B cell (primary cell): Measurements from ENCODE around the gene TCEAL3. TPM values are rescaled to one million over a fixed set of nuclear protein-coding genes. Genes with fewer than 3 reads are reported as not detected.
"Not testable (repeated sequence)": the region's sequence is repeated elsewhere in the genome, so short reads cannot be mapped to it uniquely, and the experiment has no call there.

Experiments used
- ATAC-seq: fragments of 200-7000 bp; cut with Tn5 transposase; one replicate; pipeline ENCODE4 v1.10.0; 2021; ENCODE audit warnings: low read depth, mild to moderate bottlenecking, moderate number of reproducible peaks, moderate library complexity
- CTCF ChIA-PET: fragments of 350-600 bp; sonication (Branson Sonifier 250); formaldehyde crosslinking; loops from one replicate; lab custom pipeline; 2021; ENCODE audit warnings: antibody characterized with exemption, inconsistent platforms; lab: Charles Lee
- POLR2A ChIA-PET: fragments of 350-600 bp; sonication (Branson Sonifier 250); formaldehyde crosslinking; loops from one replicate; lab custom pipeline; 2021; ENCODE audit warnings: antibody characterized with exemption; lab: Charles Lee
- DNase-seq: peaks from one replicate; pipeline ENCODE4 v3.0.0; 2013
- H2AFZ ChIP-seq: 2 replicates; pipeline ENCODE4 v1.6.1; 2012; ENCODE audit warnings: mild to moderate bottlenecking, low read depth, low read length; ENCODE audit not compliant: insufficient read depth, poor library complexity, severe bottlenecking
- H3K27ac ChIP-seq, 2 donors: 1 replicate in 1 of 2; 2 replicates in 1 of 2; pipeline ENCODE4 v1.5.1; 2012 to 2013; ENCODE audit warnings: low read length in 2 of 2, mild to moderate bottlenecking in 2 of 2, moderate library complexity in 1 of 2
- H3K27me3 ChIP-seq, 4 experiments: fragments of 200-600 bp in 1 of 4; sonication (generic) in 1 of 4; replicated peaks in 1 of 4; 1 replicate in 2 of 4; 2 replicates in 2 of 4; pipeline versions ENCODE4 v1.6.1 to v1.7.0; 2013 to 2016; ENCODE audit warnings: low read length in 3 of 4, mild to moderate bottlenecking in 2 of 4, mixed read lengths in 1 of 4, moderate library complexity in 1 of 4; ENCODE audit not compliant: insufficient read depth in 4 of 4, control insufficient read depth in 3 of 4; ENCODE audit errors: control extremely low read depth in 1 of 4
- H3K36me3 ChIP-seq, 2 experiments: replicated peaks in 1 of 2; 1 replicate in 1 of 2; 2 replicates in 1 of 2; pipeline versions ENCODE4 v1.6.1 to v1.7.1; 2013; ENCODE audit warnings: low read length in 1 of 2; ENCODE audit not compliant: insufficient read depth in 2 of 2, control insufficient read depth in 1 of 2; ENCODE audit errors: control extremely low read depth in 1 of 2, extremely low read depth in 1 of 2
- H3K4me1 ChIP-seq, 2 donors: fragments of 200-600 bp in 1 of 2; sonication (generic) in 1 of 2; 1 replicate in 1 of 2; 2 replicates in 1 of 2; pipeline versions ENCODE4 v1.5.1 to v1.6.1; 2013 to 2017; ENCODE audit warnings: low read length in 2 of 2; ENCODE audit not compliant: control insufficient read depth in 2 of 2, insufficient read depth in 2 of 2
- H3K4me2 ChIP-seq: replicated peaks from 2 replicates; pipeline ENCODE3; 2012; ENCODE audit warnings: mild to moderate bottlenecking, low read depth, low read length; ENCODE audit not compliant: poor library complexity, severe bottlenecking
- H3K4me3 ChIP-seq, 5 experiments: fragments of 200-600 bp in 1 of 5; sonication (generic) in 1 of 5; 1 replicate in 3 of 5; 2 replicates in 2 of 5; pipeline versions ENCODE4 v1.5.1 to v1.7.0; 2011 to 2016; ENCODE audit warnings: low read length in 4 of 5, mild to moderate bottlenecking in 4 of 5, low read depth in 2 of 5, control low read depth in 1 of 5, moderate library complexity in 1 of 5; ENCODE audit not compliant: insufficient read depth in 1 of 5; ENCODE audit errors: control extremely low read depth in 1 of 5, extremely low read depth in 1 of 5
- H3K79me2 ChIP-seq: fragments of 200-600 bp; sonication (generic); one replicate; pipeline ENCODE4 v1.6.0; 2016; ENCODE audit warnings: low read length; ENCODE audit not compliant: control insufficient read depth, insufficient read depth
- H3K9ac ChIP-seq: fragments of 200-600 bp; sonication (generic); 2 replicates; pipeline ENCODE4 v1.6.1; 2017; ENCODE audit warnings: mild to moderate bottlenecking, low read length, moderate library complexity
- H3K9me3 ChIP-seq, 3 donors: one replicate each; pipeline versions ENCODE4 v1.6.1 to v1.7.1; 2013; ENCODE audit warnings: low read length in 2 of 3; ENCODE audit not compliant: control insufficient read depth in 2 of 3, insufficient read depth in 1 of 3; ENCODE audit errors: control extremely low read depth in 1 of 3
- H4K20me1 ChIP-seq: 2 replicates; pipeline ENCODE4 v1.6.0; 2012; ENCODE audit warnings: mild to moderate bottlenecking, low read length; ENCODE audit not compliant: insufficient read depth, control insufficient read depth, poor library complexity, severe bottlenecking
- H3K27ac Mint-ChIP-seq: one replicate; pipeline ENCODE4 v1.8.0; 2021; ENCODE audit warnings: mixed read lengths
- H3K27me3 Mint-ChIP-seq: one replicate; pipeline ENCODE4 v1.8.0; 2021; ENCODE audit warnings: mixed read lengths
- H3K4me1 Mint-ChIP-seq: one replicate; pipeline ENCODE4 v1.8.0; 2021; ENCODE audit warnings: mixed read lengths
- H3K4me3 Mint-ChIP-seq: one replicate; pipeline ENCODE4 v1.8.0; 2021; ENCODE audit warnings: mixed read lengths
- H3K9me3 Mint-ChIP-seq: one replicate; pipeline ENCODE4 v1.8.0; 2022; ENCODE audit warnings: mixed read lengths; ENCODE audit not compliant: insufficient read depth
- EZH2 ChIP-seq: IDR thresholded peaks from 2 replicates; pipeline ENCODE4 v1.6.1; 2012; ENCODE audit warnings: borderline replicate concordance, low read depth, mild to moderate bottlenecking, moderate library complexity, low read length; ENCODE audit not compliant: insufficient read depth, poor library complexity, severe bottlenecking
- WGBS: methylation state at CpG from one replicate; pipeline ENCODE4 v1.1.5; 2013; ENCODE audit warnings: missing lambda C conversion rate; ENCODE audit not compliant: insufficient coverage; 5-methylcytosine and 5-hydroxymethylcytosine counted together
- intact Hi-C: fragments of 100-400 bp; cut with micrococcal nuclease; formaldehyde crosslinking; loops from one replicate; pipeline ENCODE4 v1.10.0; 2022
- polyA plus RNA-seq: library from polyadenylated mRNA; depleted of rRNA; stranded (reverse); fragments of >200 nt; gene quantifications from 2 replicates; pipeline ENCODE4 v1.2.3, GENCODE V29; 2012
- total RNA-seq, 2 donors: library from RNA; stranded (reverse); fragments of 120-200 nt in 1 of 2; gene quantifications; 1 replicate in 1 of 2; 2 replicates in 1 of 2; pipeline versions ENCODE4 v1.2.3 to v1.2.4, GENCODE V29; 2013 to 2022
- TF ChIP-seq, protein P1 (sequence below): fragments of 200-600 bp; IDR thresholded peaks from one replicate; pipeline ENCODE4 v1.8.0; 2022; ENCODE audit warnings: antibody characterized with exemption, mild to moderate bottlenecking

Gene TCEAL3
- total and polyA plus RNA-seq, 2 donors (not counting 1 experiment from before 2014, with no cell fraction given), result 1.3 to 6.7 TPM

DNA sequence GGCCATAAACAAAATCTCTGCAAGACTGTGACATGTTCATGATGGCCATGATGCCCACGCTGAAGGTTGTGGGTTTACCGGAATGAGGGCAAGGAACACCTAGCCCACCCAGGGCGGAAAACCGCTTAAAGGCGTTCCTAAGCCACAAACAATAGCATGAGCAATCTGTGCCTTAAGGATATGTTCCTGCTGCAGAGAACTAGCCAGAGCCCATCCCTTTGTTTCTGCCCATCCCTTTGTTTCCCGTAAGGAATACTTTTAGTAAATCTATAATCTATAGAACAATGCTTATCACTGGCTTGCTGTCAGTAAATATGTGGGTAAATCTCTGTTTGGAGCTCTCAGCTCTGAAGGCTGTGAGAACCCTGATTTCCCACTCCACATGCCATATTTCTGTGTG lies 12.6 kb upstream of the TCEAL3 start:
- CTCF ChIA-PET, POLR2A ChIA-PET, H3K4me3 Mint-ChIP-seq: not testable (repeated sequence)

GRCh38 chrX:103608306-103608963 lies 672 bp downstream of the TCEAL3 start:
- intact Hi-C loops, result no loop called here
- H3K4me1 ChIP-seq, result peaks cover 4 to 10% of the 10 kb centered on the region in 2 donors
- DNase-seq (no peak), ATAC-seq (peak; percentile 7)
- Mint-ChIP-seq H3K4me3 (peak overlapping the region; percentile 83), H3K27me3 (peaks cover 4% of the 10 kb centered on the region), H3K27ac (peak overlapping the region; percentile 80), H3K9me3 (no peaks in the 10 kb centered on the region), H3K4me1 (peaks cover 7% of the 10 kb centered on the region)
- no peaks in the 10 kb centered on the region for H3K36me3 ChIP-seq
- peak overlapping the region in 4 of 5 experiments; percentile 63 to 74 (median 66) for H3K4me3 ChIP-seq
- peak overlapping the region in 1 of 2 donors; percentile 66 for H3K27ac ChIP-seq
- WGBS, result 0% methylated on average over 7 of the region's 21 CpGs
- peak overlapping the region; percentile 77 for H3K4me2 ChIP-seq
- no peak for TF ChIP-seq EZH2
- TF ChIP-seq, protein P1, sequence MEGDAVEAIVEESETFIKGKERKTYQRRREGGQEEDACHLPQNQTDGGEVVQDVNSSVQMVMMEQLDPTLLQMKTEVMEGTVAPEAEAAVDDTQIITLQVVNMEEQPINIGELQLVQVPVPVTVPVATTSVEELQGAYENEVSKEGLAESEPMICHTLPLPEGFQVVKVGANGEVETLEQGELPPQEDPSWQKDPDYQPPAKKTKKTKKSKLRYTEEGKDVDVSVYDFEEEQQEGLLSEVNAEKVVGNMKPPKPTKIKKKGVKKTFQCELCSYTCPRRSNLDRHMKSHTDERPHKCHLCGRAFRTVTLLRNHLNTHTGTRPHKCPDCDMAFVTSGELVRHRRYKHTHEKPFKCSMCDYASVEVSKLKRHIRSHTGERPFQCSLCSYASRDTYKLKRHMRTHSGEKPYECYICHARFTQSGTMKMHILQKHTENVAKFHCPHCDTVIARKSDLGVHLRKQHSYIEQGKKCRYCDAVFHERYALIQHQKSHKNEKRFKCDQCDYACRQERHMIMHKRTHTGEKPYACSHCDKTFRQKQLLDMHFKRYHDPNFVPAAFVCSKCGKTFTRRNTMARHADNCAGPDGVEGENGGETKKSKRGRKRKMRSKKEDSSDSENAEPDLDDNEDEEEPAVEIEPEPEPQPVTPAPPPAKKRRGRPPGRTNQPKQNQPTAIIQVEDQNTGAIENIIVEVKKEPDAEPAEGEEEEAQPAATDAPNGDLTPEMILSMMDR, result no peak
- ChIA-PET POLR2A (interaction anchor here (1.0 kb wide), 1 partner anchor 23 kb away, joined by 3 read pairs; the partner anchor contains the start of gene TCEAL4), CTCF (interaction anchor here (1.0 kb wide), 1 partner anchor 10 kb away, joined by 4 read pairs; no protein-coding TSS in a partner anchor)
- H3K79me2 ChIP-seq, result no peaks in the 10 kb centered on the region
- no peaks in the 10 kb centered on the region for H3K27me3 ChIP-seq
- H3K9ac ChIP-seq, result peak overlapping the region; percentile 76
- H4K20me1 ChIP-seq, result no peaks in the 10 kb centered on the region
- no peaks in the 10 kb centered on the region for H3K9me3 ChIP-seq
- peak overlapping the region; percentile 76 for H2AFZ ChIP-seq

More for the DNA sequence above, 12.6 kb upstream of the TCEAL3 start:
- H3K27me3 ChIP-seq, H3K4me3 ChIP-seq, H3K9me3 ChIP-seq, H3K79me2 ChIP-seq, H3K4me1 Mint-ChIP-seq, H3K27ac Mint-ChIP-seq, DNase-seq, H4K20me1 ChIP-seq, H2AFZ ChIP-seq, H3K27me3 Mint-ChIP-seq, ATAC-seq, H3K9ac ChIP-seq, H3K4me2 ChIP-seq, intact Hi-C loops, H3K27ac ChIP-seq, H3K4me1 ChIP-seq, H3K36me3 ChIP-seq, H3K9me3 Mint-ChIP-seq: not testable (repeated sequence)
- 100% methylated on average over 1 of the region's 6 CpGs for WGBS
